Spleen (tissue), 13 donors: ENCODE results near the gene CLEC4M. TPM values are rescaled to one million over a fixed set of nuclear protein-coding genes. Genes with fewer than 3 reads are reported as not detected.
A peak's percentile ranks its signal among the peaks of the same experiment; 100 is the strongest.

Experiments used
- DNase-seq: peaks from one replicate; pipeline ENCODE4 v3.0.0-alpha.2; 2020
- H3K27ac ChIP-seq, 8 donors: fragments of 200-600 bp; sonication (generic) in 7 of 8; 1 replicate in 4 of 8; 2 replicates in 4 of 8; pipeline versions ENCODE4 v1.5.0 to v1.8.0; 2016 to 2021; ENCODE audit warnings: inconsistent platforms in 4 of 8, mild to moderate bottlenecking in 4 of 8, moderate library complexity in 1 of 8
- H3K27me3 ChIP-seq, 7 donors: fragments of 200-600 bp; sonication (generic) in 6 of 7; replicated peaks in 1 of 7; 1 replicate in 4 of 7; 2 replicates in 3 of 7; pipeline versions ENCODE4 v1.5.0 to v1.8.0; 2016 to 2021; ENCODE audit warnings: inconsistent platforms in 3 of 7, mild to moderate bottlenecking in 1 of 7
- H3K36me3 ChIP-seq, 6 donors: fragments of 200-600 bp; sonication (generic) in 5 of 6; 1 replicate in 4 of 6; 2 replicates in 2 of 6; pipeline versions ENCODE4 v1.5.0 to v1.8.0; 2016 to 2021; ENCODE audit warnings: inconsistent platforms in 2 of 6
- H3K4me1 ChIP-seq, 6 donors: fragments of 200-600 bp; sonication (generic) in 5 of 6; 1 replicate in 3 of 6; 2 replicates in 3 of 6; pipeline versions ENCODE4 v1.5.0 to v1.8.0; 2016 to 2021; ENCODE audit warnings: inconsistent platforms in 3 of 6
- H3K4me3 ChIP-seq, 8 donors: fragments of 200-600 bp; sonication (generic) in 7 of 8; 1 replicate in 4 of 8; 2 replicates in 4 of 8; pipeline versions ENCODE4 v1.5.0 to v1.8.0; 2016 to 2021; ENCODE audit warnings: inconsistent platforms in 4 of 8, mild to moderate bottlenecking in 4 of 8, moderate library complexity in 2 of 8
- H3K9me3 ChIP-seq, 8 donors: fragments of 200-600 bp; sonication (generic) in 7 of 8; 1 replicate in 4 of 8; 2 replicates in 4 of 8; pipeline versions ENCODE4 v1.5.0 to v1.8.0; 2016 to 2021; ENCODE audit warnings: inconsistent platforms in 4 of 8
- POLR2A ChIP-seq, 3 donors: fragments of 450-650 bp; IDR thresholded peaks; one replicate each; pipeline ENCODE4 v1.5.1; 2017; ENCODE audit warnings: antibody characterized with exemption in 3 of 3, mild to moderate bottlenecking in 1 of 3
- POLR2AphosphoS5 ChIP-seq, 3 donors: sonication (generic); formaldehyde crosslinking; IDR thresholded peaks; one replicate each; pipeline ENCODE4 v1.5.1; 2017; ENCODE audit warnings: antibody characterized with exemption in 3 of 3
- WGBS, 5 donors: extraction: QIAGEN DNeasy Blood & Tissue Kit in 3 of 5; methylation state at CpG; one replicate each; pipeline versions ENCODE4 v1.1.5 to v1.1.7; 2013 to 2018; 5-methylcytosine and 5-hydroxymethylcytosine counted together
- intact Hi-C: fragments of 100-400 bp; cut with DNase I; formaldehyde crosslinking; loops from one replicate; pipeline ENCODE4 v1.15.0; 2023; ENCODE audit warnings: low total_unique reads
- long read RNA-seq, 2 donors: transcript quantifications; one replicate each; lab custom pipeline, GENCODE V29; 2026
- polyA plus RNA-seq, 3 donors: library from polyadenylated mRNA; stranded (reverse); fragments of 200-250 nt; gene quantifications; one replicate each; pipeline ENCODE4 v1.2.1, GENCODE V29; 2013
- total RNA-seq, 7 donors: library from RNA; depleted of rRNA in 3 of 7; stranded (reverse); fragments of >200 nt in 3 of 7; fragmentation: NEBNext Ultra II Directional in 4 of 7; extraction: Animal tissue kit (Norgen Biotek cat#: 25700) in 4 of 7; gene quantifications; one replicate each; pipeline versions ENCODE4 v1.1.0 to v1.2.1, GENCODE V29; 2016 to 2021
- TF ChIP-seq, protein P1 (sequence below), 11 experiments: fragments of 200-600 bp in 7 of 11; fragments of 450-650 bp in 4 of 11; sonication (generic) in 4 of 11; IDR thresholded peaks in 8 of 11; conservative IDR thresholded peaks in 3 of 11; 1 replicate in 7 of 11; 2 replicates in 4 of 11; pipeline versions ENCODE4 v1.4.0 to v1.8.0; 2016 to 2021; ENCODE audit warnings: antibody characterized with exemption in 11 of 11, inconsistent platforms in 4 of 11, mild to moderate bottlenecking in 1 of 11
- donor health status: healthy with polysubstance abuse.
- donor health status: DM: no; HTN: no; CAD: no; lungs with moderate emphysema.
- donor health status: DM: no; HTN: no; CAD: no.
- donor health status: Bipolar disorder and iron deficiency.
- donor health status: healthy.
- donor health status: DM: no; HTN: no; CAD: no.
- donor health status: DM: yes; HTN: yes; CAD: no.

The CLEC4M gene
- total RNA-seq (1 to 10 TPM in 1 of 7 donors, under 1 TPM in 1, not detected in 5; 0.89 to 3.3 TPM), polyA plus RNA-seq (under 1 TPM in 2 of 3 donors, not detected in 1; 0.12 to 0.26 TPM)
- long read RNA-seq, donor 1, partial matches to known transcripts, result 5 of 5 reads
- long read RNA-seq, donor 1, other reads (novel, unspliced or antisense), result 0 of 5 reads
- long read RNA-seq, donor 2, result 0 reads

GRCh38 chr19:7762719-7763293 is at the start of gene CLEC4M:
CLEC4M (plus strand) TSS chr19:7763243; CDS start chr19:7763267, 24 bp downstream.
- Histone ChIP-seq H3K27ac (no peak within 1 kb of the TSS), H3K9me3 (peaks cover 2 to 28% (median 25%) of the 10 kb centered on the region in 8 donors), H3K36me3 (no peaks in the 10 kb centered on the region), H3K27me3 (peaks cover 0 to 25% (median 0%) of the 10 kb centered on the region in 7 donors), H3K4me3 (no peak within 1 kb of the TSS), H3K4me1 (no peaks in the 10 kb centered on the region)
- DNase-seq, result no peak
- no peak for TF ChIP-seq POLR2AphosphoS5 (IDR thresholded peaks at IDR 0.05)
- TF ChIP-seq, protein P1, sequence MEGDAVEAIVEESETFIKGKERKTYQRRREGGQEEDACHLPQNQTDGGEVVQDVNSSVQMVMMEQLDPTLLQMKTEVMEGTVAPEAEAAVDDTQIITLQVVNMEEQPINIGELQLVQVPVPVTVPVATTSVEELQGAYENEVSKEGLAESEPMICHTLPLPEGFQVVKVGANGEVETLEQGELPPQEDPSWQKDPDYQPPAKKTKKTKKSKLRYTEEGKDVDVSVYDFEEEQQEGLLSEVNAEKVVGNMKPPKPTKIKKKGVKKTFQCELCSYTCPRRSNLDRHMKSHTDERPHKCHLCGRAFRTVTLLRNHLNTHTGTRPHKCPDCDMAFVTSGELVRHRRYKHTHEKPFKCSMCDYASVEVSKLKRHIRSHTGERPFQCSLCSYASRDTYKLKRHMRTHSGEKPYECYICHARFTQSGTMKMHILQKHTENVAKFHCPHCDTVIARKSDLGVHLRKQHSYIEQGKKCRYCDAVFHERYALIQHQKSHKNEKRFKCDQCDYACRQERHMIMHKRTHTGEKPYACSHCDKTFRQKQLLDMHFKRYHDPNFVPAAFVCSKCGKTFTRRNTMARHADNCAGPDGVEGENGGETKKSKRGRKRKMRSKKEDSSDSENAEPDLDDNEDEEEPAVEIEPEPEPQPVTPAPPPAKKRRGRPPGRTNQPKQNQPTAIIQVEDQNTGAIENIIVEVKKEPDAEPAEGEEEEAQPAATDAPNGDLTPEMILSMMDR (IDR thresholded peaks at IDR 0.05 in 8 of 11, conservative IDR thresholded peaks at IDR 0.05 in 3 of 11), result no peak
- WGBS, 5 donors, result 69 to 85% (median 74%) methylated on average over 8 of the region's 8 CpGs
- intact Hi-C loops, result no loop called here

GRCh38 chr19:7715671-7716070 is 47.4 kb upstream of the CLEC4M start:
- intact Hi-C loops, result no loop called here
- H3K4me1 ChIP-seq, result peaks cover 2 to 65% (median 30%) of the 10 kb centered on the region in 6 donors
- no peaks in the 10 kb centered on the region for H3K27me3 ChIP-seq
- no peak for DNase-seq
- no peaks in the 10 kb centered on the region for H3K36me3 ChIP-seq
- no peak overlapping the region for H3K4me3 ChIP-seq
- peaks cover 0 to 14% (median 8%) of the 10 kb centered on the region in 8 donors for H3K9me3 ChIP-seq
- TF ChIP-seq POLR2AphosphoS5 (IDR thresholded peaks at IDR 0.05) (no peak), POLR2A (IDR thresholded peaks at IDR 0.05) (no peak)
- TF ChIP-seq, protein P1 (IDR thresholded peaks at IDR 0.05 in 8 of 11, conservative IDR thresholded peaks at IDR 0.05 in 3 of 11), result no peak
- peak overlapping the region in 1 of 8 donors; percentile 82 for H3K27ac ChIP-seq
- 88 to 96% (median 88%) methylated on average over 1 of the region's 1 CpG for WGBS, 5 donors

DNA sequence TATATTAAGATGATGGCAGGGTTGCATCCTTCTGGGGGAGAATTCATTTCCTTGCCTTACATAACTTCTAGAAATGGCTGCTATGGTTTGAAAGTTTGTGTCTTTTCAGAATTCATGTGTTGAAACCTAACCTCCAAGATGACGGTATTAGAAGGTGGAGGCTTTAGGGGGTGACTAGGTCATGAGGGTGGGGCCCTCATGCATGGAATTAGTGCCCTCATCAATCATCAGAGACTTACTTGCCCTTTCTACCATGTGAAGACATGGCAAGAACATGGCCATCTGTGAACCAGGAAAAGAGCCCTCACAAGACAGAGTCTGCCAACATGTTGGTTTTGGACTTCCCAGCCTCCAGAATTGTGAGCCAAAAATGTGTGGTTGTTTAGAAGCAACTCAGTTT is 46.3 kb upstream of the CLEC4M start:
- WGBS, 5 donors, result 56 to 82% (median 74%) methylated on average over 1 of the region's 1 CpG
- Histone ChIP-seq H3K36me3 (no peaks in the 10 kb centered on the region), H3K27ac (no peak overlapping the region), H3K4me1 (peaks cover 0 to 57% (median 27%) of the 10 kb centered on the region in 6 donors), H3K9me3 (peaks cover 0 to 14% (median 8%) of the 10 kb centered on the region in 8 donors), H3K4me3 (no peak overlapping the region), H3K27me3 (no peaks in the 10 kb centered on the region)
- no peak for DNase-seq
- intact Hi-C loops, result no loop called here
- TF ChIP-seq POLR2AphosphoS5 (IDR thresholded peaks at IDR 0.05) (no peak), POLR2A (IDR thresholded peaks at IDR 0.05) (no peak)
- TF ChIP-seq, protein P1 (IDR thresholded peaks at IDR 0.05 in 8 of 11, conservative IDR thresholded peaks at IDR 0.05 in 3 of 11), result no peak

- intact Hi-C loops, result no loop called here
- peak; percentile 79 for DNase-seq
- WGBS, 5 donors, result 26 to 36% (median 28%) methylated on average over 6 to 8 of the region's 8 CpGs
Measured at GRCh38 chr19:7718668-7719067, 44.4 kb upstream of the CLEC4M start.

More at GRCh38 chr19:7718668-7719067, 44.4 kb upstream of the CLEC4M start:
- H3K9me3 ChIP-seq, result peaks cover 0 to 14% (median 8%) of the 10 kb centered on the region in 8 donors
- H3K27me3 ChIP-seq, result no peaks in the 10 kb centered on the region
- H3K27ac ChIP-seq, result peak overlapping the region in 4 of 8 donors; percentile 35 to 68 (median 56)
- no peaks in the 10 kb centered on the region for H3K36me3 ChIP-seq
- TF ChIP-seq POLR2A (IDR thresholded peaks at IDR 0.05) (no peak), POLR2AphosphoS5 (IDR thresholded peaks at IDR 0.05) (peak in 2 of 3 donors; percentile 25 to 48)
- peaks cover 0 to 57% (median 25%) of the 10 kb centered on the region in 6 donors for H3K4me1 ChIP-seq
- no peak overlapping the region for H3K4me3 ChIP-seq
